VCaP (cell line): ENCODE results near the gene SCARF2.
A peak's percentile ranks its signal among the peaks of the same experiment; 100 is the strongest.

Source experiments
- H3K27ac ChIP-seq: fragments of 450-650 bp; 2 replicates; pipeline ENCODE4 v1.5.1; 2017
- CTCF ChIP-seq: fragments of 450-650 bp; conservative IDR thresholded peaks from 2 replicates; pipeline ENCODE4 v1.5.1; 2017; ENCODE audit warnings: mild to moderate bottlenecking, moderate library complexity

SCARF2 gene

DNA sequence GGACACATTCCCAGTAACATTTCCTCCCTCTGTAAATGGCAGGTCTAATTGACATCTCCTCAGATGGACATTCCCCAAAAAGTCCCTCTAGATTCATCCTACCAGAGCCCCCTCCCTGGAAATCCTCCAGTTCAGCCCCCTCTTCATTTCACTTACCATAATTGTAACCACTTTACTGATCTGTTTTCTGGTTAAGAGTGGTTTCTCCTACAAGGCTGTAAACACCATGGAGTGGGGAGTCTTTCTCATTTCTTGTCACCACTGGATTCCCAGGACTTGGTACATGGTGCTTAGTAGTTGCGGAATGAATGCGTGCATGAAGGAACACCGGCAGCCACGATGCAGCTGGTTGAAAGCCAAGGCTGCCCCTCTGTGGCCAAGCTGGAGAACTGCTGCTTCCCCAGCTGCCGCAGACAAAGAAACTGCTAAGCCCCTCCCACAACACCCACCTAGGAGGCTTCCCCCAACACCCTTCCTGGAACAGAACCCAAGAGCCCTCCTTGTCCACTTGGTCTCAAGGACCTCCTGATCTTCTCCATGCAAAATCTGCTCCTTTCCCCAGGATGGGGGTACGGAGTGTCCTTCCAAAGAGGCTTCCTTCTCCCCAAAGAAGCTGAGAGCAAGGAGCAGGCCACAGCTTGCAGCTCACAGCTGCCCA, 18.6 kb upstream of the SCARF2 start:
- H3K27ac ChIP-seq: no peak overlapping the region
- TF ChIP-seq CTCF: peak; percentile 97

- TF ChIP-seq CTCF: no peak
- no peak overlapping the region for H3K27ac ChIP-seq
Measured at GRCh38 chr22:20455709-20456063, 18.1 kb upstream of the SCARF2 start.

DNA sequence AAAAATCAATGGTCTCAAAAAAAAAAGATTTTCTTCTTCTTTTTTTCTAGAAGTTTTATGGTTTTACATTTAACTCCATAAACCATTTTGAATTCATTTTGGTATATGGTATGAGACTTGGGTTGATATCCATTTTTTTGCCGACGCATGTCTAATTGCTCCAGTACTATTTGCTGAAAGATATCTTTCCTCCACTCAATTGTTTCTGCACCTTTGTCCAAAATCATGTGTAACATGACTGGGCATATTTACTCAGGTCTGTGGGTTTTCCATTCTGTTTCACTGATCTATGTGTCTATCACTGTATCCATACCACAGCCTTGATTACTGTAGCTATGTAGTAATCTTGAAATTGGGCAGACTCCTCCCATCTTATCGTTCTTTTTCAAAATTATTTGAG, 15.6 kb upstream of the SCARF2 start:
- H3K27ac ChIP-seq: no peak overlapping the region
- no peak for TF ChIP-seq CTCF

DNA sequence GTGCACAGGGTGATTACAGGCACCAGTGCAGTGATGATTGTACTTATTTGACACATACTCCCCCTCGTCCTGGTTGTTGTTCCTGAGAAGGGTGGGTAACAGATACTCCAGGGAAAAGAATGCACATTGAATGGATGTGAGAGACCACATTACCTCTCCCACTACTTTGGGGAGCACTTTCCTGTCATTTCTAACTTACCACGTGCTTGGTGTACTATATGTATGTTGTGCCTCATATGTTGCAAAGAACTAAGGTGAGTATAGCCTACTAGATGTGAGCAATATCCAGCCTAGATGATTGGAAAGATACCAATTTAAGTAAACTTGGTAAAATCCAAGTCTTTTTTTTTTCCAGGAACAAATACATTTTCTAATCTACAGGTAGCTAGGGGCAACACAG, 14.3 kb upstream of the SCARF2 start:
- no peak for TF ChIP-seq CTCF
- no peak overlapping the region for H3K27ac ChIP-seq

DNA sequence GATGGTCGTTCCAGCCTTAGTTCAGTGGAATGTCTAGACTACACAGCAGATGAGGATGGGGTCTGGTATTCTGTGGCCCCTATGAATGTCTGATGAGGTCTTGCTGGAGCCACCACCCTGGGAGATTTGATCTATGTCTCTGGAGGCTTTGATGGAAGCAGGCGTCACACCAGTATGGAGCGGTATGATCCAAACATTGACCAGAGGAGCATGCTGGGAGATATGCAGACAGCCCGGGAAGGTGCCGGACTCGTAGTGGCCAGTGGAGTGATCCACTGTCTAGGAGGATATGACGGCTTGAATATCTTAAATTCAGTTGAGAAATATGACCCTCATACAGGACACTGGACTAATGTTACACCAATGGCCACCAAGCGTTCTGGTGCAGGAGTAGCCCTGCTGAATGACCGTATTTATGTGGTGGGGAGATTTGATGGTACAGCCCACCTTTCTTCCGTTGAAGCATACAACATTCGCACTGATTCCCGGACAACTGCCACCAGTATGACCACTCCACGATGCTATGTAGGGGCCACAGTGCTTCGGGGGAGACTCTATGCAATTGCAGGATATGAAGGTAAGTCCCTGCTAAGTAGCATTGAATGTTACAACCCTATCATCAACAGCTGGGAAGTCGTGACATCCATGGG, 13.6 kb upstream of the SCARF2 start:
- peak overlapping the region; percentile 69 for H3K27ac ChIP-seq

DNA sequence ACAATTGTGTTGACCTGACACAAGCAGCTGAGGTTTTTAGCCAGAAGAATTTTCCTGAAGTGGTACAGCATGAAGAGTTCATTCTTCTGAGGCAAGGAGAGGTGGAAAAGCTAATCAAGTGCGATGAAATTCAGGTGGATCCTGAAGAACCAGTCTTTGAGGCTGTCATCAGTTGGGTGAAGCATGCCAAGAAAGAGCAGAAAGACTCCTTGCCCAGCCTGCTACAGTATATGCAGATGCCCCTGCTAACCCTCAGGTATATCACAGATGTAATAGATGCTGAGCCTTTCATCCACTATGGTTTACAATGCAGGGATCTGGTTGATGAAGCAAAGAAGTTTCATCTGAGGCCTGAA, 12.9 kb upstream of the SCARF2 start:
- TF ChIP-seq CTCF: no peak
- H3K27ac ChIP-seq: peak overlapping the region; percentile 69

DNA sequence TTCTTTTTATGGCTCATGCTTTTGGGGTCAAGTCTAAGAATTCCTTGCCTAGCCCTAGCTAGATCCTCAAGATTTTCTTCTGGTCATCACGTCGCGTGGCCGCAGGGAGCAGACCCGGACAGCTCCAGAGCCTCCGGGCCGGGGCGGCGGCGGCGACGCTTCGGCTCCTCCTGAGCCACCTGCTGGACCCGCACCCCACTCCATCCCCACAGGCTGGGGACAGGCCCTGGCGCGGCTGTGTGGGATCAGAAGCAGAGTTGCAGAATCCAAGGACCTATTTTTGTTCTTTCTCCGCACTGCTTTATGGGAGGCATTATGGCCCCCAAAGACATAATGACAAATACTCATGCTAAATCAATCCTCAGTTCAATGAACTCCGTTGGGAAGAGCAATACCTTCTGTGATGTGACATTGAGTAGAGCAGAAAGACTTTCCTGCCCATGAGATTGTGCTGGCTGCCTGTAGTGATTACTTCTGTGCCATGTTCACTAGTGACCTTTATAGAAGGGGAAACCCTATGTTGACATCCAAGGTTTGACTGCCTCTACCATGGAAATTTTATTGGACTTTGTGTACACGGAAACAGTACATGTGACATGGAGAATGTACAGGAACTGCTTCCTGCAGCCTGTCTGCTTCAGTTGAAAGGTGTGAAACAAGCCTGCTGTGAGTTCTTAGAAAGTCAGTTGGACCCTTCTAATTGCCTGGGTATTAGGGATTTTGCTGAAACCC, 12.4 kb upstream of the SCARF2 start:
- no peak for TF ChIP-seq CTCF

GRCh38 chr22:20448630-20449029, 11.0 kb upstream of the SCARF2 start:
- H3K27ac ChIP-seq: no peak overlapping the region; the same call in 1 of the 2 replicates
- no peak for TF ChIP-seq CTCF

More for the DNA sequence above, 12.4 kb upstream of the SCARF2 start:
- H3K27ac ChIP-seq: peak overlapping the region; percentile 69
